ENCODE data around the gene PPP2R2C.

The PPP2R2C gene

DNA sequence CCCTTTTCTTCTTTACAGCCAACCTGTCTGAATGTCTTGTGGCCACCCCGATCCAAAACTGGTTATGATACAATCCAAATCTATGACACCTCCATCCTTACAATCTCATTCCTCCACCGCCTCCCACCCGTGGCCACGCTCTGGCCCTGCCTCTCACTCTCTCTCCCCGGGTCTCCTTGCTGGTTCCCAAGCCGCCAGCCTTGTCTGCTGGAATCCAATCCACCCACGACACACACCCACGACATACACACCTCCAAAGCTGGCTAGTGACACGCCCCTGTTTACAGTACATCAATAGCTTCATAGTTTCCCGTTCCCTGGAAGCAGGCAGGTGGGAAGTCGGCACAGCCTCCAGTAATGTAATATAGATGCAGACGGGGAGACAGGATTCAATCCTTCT, 103.8 kb downstream of the PPP2R2C start:
- Histone ChIP-seq H3K9me3 (ENCODE audit: control insufficient read depth, insufficient read depth, low read depth, low read length) (no peaks in the 10 kb centered on the region), H3K4me3 (ENCODE audit: low read depth, low read length) (no peak overlapping the region), H3K27ac (ENCODE audit: extremely low read depth, low read depth, low read length) (no peak overlapping the region), H3K4me1 (ENCODE audit: control insufficient read depth, insufficient read depth, low read length) (no peaks in the 10 kb centered on the region), H3K36me3 (ENCODE audit: control insufficient read depth in 2 of 2, insufficient read depth in 1 of 2, low read length in 2 of 2) (peaks cover 0 to 46% of the 10 kb centered on the region in 2 experiments; a peak in 1 of 3 replicates)
- CTCF ChIA-PET, result no interaction called here
- POLR2A ChIA-PET, result no interaction called here
- TF ChIP-seq ZNF530 (tag by site-specific recombination; IDR thresholded peaks at IDR 0.05; ENCODE audit: low read depth) (no peak), EGR2 (tag by site-specific recombination; IDR thresholded peaks at IDR 0.05; ENCODE audit: low read depth) (peak; percentile 97), KLF1 (tag by site-specific recombination; IDR thresholded peaks at IDR 0.05) (peak; percentile 37; the same call in 1 of the 2 replicates), ZNF174 (tag by site-specific recombination; IDR thresholded peaks at IDR 0.05) (no peak), KLF10 (tag by site-specific recombination; IDR thresholded peaks at IDR 0.05) (no peak), ZFHX2 (tag by site-specific recombination; conservative IDR thresholded peaks at IDR 0.05) (peak; percentile 93)
- TF ChIP-seq, protein P1, sequence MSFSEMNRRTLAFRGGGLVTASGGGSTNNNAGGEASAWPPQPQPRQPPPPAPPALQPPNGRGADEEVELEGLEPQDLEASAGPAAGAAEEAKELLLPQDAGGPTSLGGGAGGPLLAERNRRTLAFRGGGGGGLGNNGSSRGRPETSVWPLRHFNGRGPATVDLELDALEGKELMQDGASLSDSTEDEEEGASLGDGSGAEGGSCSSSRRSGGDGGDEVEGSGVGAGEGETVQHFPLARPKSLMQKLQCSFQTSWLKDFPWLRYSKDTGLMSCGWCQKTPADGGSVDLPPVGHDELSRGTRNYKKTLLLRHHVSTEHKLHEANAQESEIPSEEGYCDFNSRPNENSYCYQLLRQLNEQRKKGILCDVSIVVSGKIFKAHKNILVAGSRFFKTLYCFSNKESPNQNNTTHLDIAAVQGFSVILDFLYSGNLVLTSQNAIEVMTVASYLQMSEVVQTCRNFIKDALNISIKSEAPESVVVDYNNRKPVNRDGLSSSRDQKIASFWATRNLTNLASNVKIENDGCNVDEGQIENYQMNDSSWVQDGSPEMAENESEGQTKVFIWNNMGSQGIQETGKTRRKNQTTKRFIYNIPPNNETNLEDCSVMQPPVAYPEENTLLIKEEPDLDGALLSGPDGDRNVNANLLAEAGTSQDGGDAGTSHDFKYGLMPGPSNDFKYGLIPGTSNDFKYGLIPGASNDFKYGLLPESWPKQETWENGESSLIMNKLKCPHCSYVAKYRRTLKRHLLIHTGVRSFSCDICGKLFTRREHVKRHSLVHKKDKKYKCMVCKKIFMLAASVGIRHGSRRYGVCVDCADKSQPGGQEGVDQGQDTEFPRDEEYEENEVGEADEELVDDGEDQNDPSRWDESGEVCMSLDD (tag by site-specific recombination; IDR thresholded peaks at IDR 0.05), result no peak

DNA sequence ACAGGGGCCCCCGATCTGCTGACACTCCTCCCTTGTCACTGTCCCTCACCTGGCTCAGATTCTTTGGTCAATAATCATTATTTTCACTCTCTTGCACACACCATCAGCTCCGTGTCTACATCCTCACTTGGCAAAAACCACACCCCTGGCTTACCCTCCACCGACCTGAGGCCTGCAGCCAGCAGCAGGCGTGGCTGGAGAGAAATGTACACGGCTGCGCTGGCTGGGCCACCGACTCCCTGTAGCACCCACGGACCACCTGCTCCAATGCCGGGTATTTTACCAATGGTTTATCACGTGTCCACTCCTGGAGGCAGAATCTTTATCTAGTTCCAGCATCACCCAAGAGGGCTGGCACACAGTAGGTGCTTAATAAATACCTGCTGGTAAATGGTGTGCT, 104.3 kb downstream of the PPP2R2C start:
- CTCF ChIA-PET, result no interaction called here

More for the DNA sequence above, 104.3 kb downstream of the PPP2R2C start:
- Histone ChIP-seq H3K27ac (ENCODE audit: extremely low read depth, low read depth, low read length) (no peak overlapping the region), H3K9me3 (ENCODE audit: control insufficient read depth, insufficient read depth, low read depth, low read length) (no peaks in the 10 kb centered on the region), H3K36me3 (ENCODE audit: control insufficient read depth in 2 of 2, insufficient read depth in 1 of 2, low read length in 2 of 2) (peaks cover 0 to 41% of the 10 kb centered on the region in 2 experiments; a peak in 1 of 3 replicates), H3K4me1 (ENCODE audit: control insufficient read depth, insufficient read depth, low read length) (no peaks in the 10 kb centered on the region), H3K4me3 (ENCODE audit: low read depth, low read length) (no peak overlapping the region)
- TF ChIP-seq ZNF302 (tag by site-specific recombination; IDR thresholded peaks at IDR 0.05; ENCODE audit: low read depth) (no peak), ZNF473 (tag by site-specific recombination; IDR thresholded peaks at IDR 0.05) (no peak), GLIS2 (tag by site-specific recombination; IDR thresholded peaks at IDR 0.05) (no peak), ZNF354C (tag by site-specific recombination; IDR thresholded peaks at IDR 0.05; ENCODE audit: borderline replicate concordance, low read depth) (no peak), ZNF664 (tag by site-specific recombination; IDR thresholded peaks at IDR 0.05) (no peak), ZNF530 (tag by site-specific recombination; IDR thresholded peaks at IDR 0.05; ENCODE audit: low read depth) (no peak), FEZF1 (tag by site-specific recombination; IDR thresholded peaks at IDR 0.05) (no peak), GLI2 (tag by site-specific recombination; IDR thresholded peaks at IDR 0.05; ENCODE audit: borderline replicate concordance, low read depth) (no peak), ZNF311 (tag by site-specific recombination; IDR thresholded peaks at IDR 0.05; ENCODE audit: borderline replicate concordance) (no peak), ZNF514 (tag by site-specific recombination; IDR thresholded peaks at IDR 0.05) (no peak), KLF10 (tag by site-specific recombination; IDR thresholded peaks at IDR 0.05) (no peak), ZNF214 (tag by site-specific recombination; IDR thresholded peaks at IDR 0.05; ENCODE audit: borderline replicate concordance) (no peak), ZEB2 (tag by site-specific recombination; IDR thresholded peaks at IDR 0.05) (no peak), ZNF830 (tag by site-specific recombination; IDR thresholded peaks at IDR 0.05; ENCODE audit: low read depth) (no peak), ZNF133 (tag by site-specific recombination; IDR thresholded peaks at IDR 0.05) (no peak), ZNF423 (tag by site-specific recombination; IDR thresholded peaks at IDR 0.05) (no peak)
- TF ChIP-seq, protein P2, sequence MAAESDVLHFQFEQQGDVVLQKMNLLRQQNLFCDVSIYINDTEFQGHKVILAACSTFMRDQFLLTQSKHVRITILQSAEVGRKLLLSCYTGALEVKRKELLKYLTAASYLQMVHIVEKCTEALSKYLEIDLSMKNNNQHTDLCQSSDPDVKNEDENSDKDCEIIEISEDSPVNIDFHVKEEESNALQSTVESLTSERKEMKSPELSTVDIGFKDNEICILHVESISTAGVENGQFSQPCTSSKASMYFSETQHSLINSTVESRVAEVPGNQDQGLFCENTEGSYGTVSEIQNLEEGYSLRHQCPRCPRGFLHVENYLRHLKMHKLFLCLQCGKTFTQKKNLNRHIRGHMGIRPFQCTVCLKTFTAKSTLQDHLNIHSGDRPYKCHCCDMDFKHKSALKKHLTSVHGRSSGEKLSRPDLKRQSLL (tag by site-specific recombination; IDR thresholded peaks at IDR 0.05), result no peak
- TF ChIP-seq, protein P3, sequence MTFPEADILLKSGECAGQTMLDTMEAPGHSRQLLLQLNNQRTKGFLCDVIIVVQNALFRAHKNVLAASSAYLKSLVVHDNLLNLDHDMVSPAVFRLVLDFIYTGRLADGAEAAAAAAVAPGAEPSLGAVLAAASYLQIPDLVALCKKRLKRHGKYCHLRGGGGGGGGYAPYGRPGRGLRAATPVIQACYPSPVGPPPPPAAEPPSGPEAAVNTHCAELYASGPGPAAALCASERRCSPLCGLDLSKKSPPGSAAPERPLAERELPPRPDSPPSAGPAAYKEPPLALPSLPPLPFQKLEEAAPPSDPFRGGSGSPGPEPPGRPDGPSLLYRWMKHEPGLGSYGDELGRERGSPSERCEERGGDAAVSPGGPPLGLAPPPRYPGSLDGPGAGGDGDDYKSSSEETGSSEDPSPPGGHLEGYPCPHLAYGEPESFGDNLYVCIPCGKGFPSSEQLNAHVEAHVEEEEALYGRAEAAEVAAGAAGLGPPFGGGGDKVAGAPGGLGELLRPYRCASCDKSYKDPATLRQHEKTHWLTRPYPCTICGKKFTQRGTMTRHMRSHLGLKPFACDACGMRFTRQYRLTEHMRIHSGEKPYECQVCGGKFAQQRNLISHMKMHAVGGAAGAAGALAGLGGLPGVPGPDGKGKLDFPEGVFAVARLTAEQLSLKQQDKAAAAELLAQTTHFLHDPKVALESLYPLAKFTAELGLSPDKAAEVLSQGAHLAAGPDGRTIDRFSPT (tag by site-specific recombination; IDR thresholded peaks at IDR 0.05), result no peak
- TF ChIP-seq, protein P4, sequence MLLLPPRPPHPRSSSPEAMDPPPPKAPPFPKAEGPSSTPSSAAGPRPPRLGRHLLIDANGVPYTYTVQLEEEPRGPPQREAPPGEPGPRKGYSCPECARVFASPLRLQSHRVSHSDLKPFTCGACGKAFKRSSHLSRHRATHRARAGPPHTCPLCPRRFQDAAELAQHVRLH (tag by site-specific recombination; IDR thresholded peaks at IDR 0.05), result no peak
- POLR2A ChIA-PET, result no interaction called here
